ENCODE measurements around the gene SEZ6. TPM values are rescaled to one million over a fixed set of nuclear protein-coding genes. Genes with fewer than 3 reads are reported as not detected.

Gene SEZ6
- not detected for total RNA-seq

- Mint-ChIP-seq H3K27ac (no peak within 1 kb of the TSS), H3K27me3 (peaks cover 49% of the 10 kb centered on the region), H3K9me3 (ENCODE audit: low read depth) (no peaks in the 10 kb centered on the region), H3K36me3 (ENCODE audit: low read depth) (no peaks in the 10 kb centered on the region), H3K4me3 (no peak within 1 kb of the TSS), H3K4me1 (peaks cover 2% of the 10 kb centered on the region)
- DNase-seq (peak; percentile 88), ATAC-seq (peak; percentile 90)
- intact Hi-C loops (cut with DNase I, micrococcal nuclease): no loop called here
- ChIA-PET CTCF (interaction anchor here (1.7 to 2.2 kb wide), 2 partner anchors 40 to 111 kb away, joined by 5 to 8 read pairs; no protein-coding TSS in a partner anchor), POLR2A (no interaction called here)
Observed at GRCh38 chr17:29005936-29006511, at the start of gene SEZ6. TSS of gene SEZ6 (minus strand) at chr17:29006033. CDS start at chr17:29005869, 164 bp downstream.

- intact Hi-C loops (cut with DNase I, micrococcal nuclease): no loop called here
- H3K36me3 Mint-ChIP-seq (ENCODE audit: low read depth): no peaks in the 10 kb centered on the region
- no peak overlapping the region for H3K4me3 Mint-ChIP-seq
- no peak for DNase-seq
- CTCF ChIA-PET: no interaction called here
- peaks cover 7% of the 10 kb centered on the region for H3K4me1 Mint-ChIP-seq
- POLR2A ChIA-PET: no interaction called here
- no peak for ATAC-seq
- no peaks in the 10 kb centered on the region for H3K27me3 Mint-ChIP-seq
- no peak overlapping the region for H3K27ac Mint-ChIP-seq
- no peaks in the 10 kb centered on the region for H3K9me3 Mint-ChIP-seq (ENCODE audit: low read depth)
Observed at GRCh38 chr17:29054835-29055234, 49.0 kb upstream of the SEZ6 start.

- Mint-ChIP-seq H3K4me3 (no peak overlapping the region), H3K36me3 (ENCODE audit: low read depth) (no peaks in the 10 kb centered on the region), H3K27ac (no peak overlapping the region), H3K9me3 (ENCODE audit: low read depth) (no peaks in the 10 kb centered on the region), H3K4me1 (peaks cover 6% of the 10 kb centered on the region), H3K27me3 (peaks cover 2% of the 10 kb centered on the region)
- intact Hi-C loops (cut with DNase I, micrococcal nuclease): no loop called here
- ATAC-seq (no peak), DNase-seq (no peak)
- ChIA-PET CTCF (no interaction called here), POLR2A (no interaction called here)
Observed at GRCh38 chr17:29051731-29052130, 45.9 kb upstream of the SEZ6 start.

GRCh38 chr17:29051194-29051593 lies 45.4 kb upstream of the SEZ6 start:
- CTCF ChIA-PET: interaction anchor here (0.7 kb wide), 1 partner anchor 21 kb away, joined by 3 read pairs; no protein-coding TSS in a partner anchor
- intact Hi-C loops (cut with DNase I, micrococcal nuclease): no loop called here

GRCh38 chr17:29050176-29050575 lies 44.3 kb upstream of the SEZ6 start:
- H3K27ac Mint-ChIP-seq: no peak overlapping the region

More at GRCh38 chr17:29051194-29051593, 45.4 kb upstream of the SEZ6 start:
- Mint-ChIP-seq H3K36me3 (ENCODE audit: low read depth) (no peaks in the 10 kb centered on the region), H3K4me3 (no peak overlapping the region), H3K9me3 (ENCODE audit: low read depth) (no peaks in the 10 kb centered on the region), H3K4me1 (peaks cover 6% of the 10 kb centered on the region), H3K27me3 (peaks cover 5% of the 10 kb centered on the region), H3K27ac (no peak overlapping the region)
- ATAC-seq (no peak), DNase-seq (no peak)
- POLR2A ChIA-PET: no interaction called here

GRCh38 chr17:29049541-29050145 lies 43.8 kb upstream of the SEZ6 start:
- H3K9me3 Mint-ChIP-seq (ENCODE audit: low read depth): no peaks in the 10 kb centered on the region
- peaks cover 6% of the 10 kb centered on the region for H3K4me1 Mint-ChIP-seq
- H3K4me3 Mint-ChIP-seq: no peak overlapping the region
- POLR2A ChIA-PET: no interaction called here
- no peaks in the 10 kb centered on the region for H3K36me3 Mint-ChIP-seq (ENCODE audit: low read depth)
- peaks cover 5% of the 10 kb centered on the region for H3K27me3 Mint-ChIP-seq
- CTCF ChIA-PET: interaction anchor here (1.1 to 1.8 kb wide), 2 partner anchors 84 to 170 kb away, joined by 3 to 7 read pairs; no protein-coding TSS in a partner anchor
- DNase-seq (no peak), ATAC-seq (no peak)
- intact Hi-C loops (cut with DNase I, micrococcal nuclease): no loop called here
- H3K27ac Mint-ChIP-seq: no peak overlapping the region

More at GRCh38 chr17:29050176-29050575, 44.3 kb upstream of the SEZ6 start:
- ChIA-PET POLR2A (no interaction called here), CTCF (no interaction called here)
- Mint-ChIP-seq H3K4me1 (peaks cover 6% of the 10 kb centered on the region), H3K9me3 (ENCODE audit: low read depth) (no peaks in the 10 kb centered on the region), H3K27me3 (peaks cover 5% of the 10 kb centered on the region), H3K36me3 (ENCODE audit: low read depth) (no peaks in the 10 kb centered on the region), H3K4me3 (no peak overlapping the region)
- no peak for DNase-seq
- intact Hi-C loops (cut with DNase I, micrococcal nuclease): no loop called here
- no peak for ATAC-seq

- Mint-ChIP-seq H3K4me1 (peaks cover 6% of the 10 kb centered on the region), H3K9me3 (ENCODE audit: low read depth) (no peaks in the 10 kb centered on the region), H3K36me3 (ENCODE audit: low read depth) (no peaks in the 10 kb centered on the region), H3K27ac (no peak overlapping the region), H3K27me3 (peaks cover 5% of the 10 kb centered on the region), H3K4me3 (no peak overlapping the region)
- CTCF ChIA-PET: interaction anchor here (0.7 to 1.8 kb wide), 6 partner anchors 41 to 171 kb away, joined by 3 to 7 read pairs (median 4); no protein-coding TSS in a partner anchor
- intact Hi-C loops (cut with DNase I, micrococcal nuclease): no loop called here
- POLR2A ChIA-PET: interaction anchor here (0.6 kb wide), 1 partner anchor 9 kb away, joined by 3 read pairs; no protein-coding TSS in a partner anchor
- peak; percentile 36 for ATAC-seq
- DNase-seq: peak; percentile 14
Observed at GRCh38 chr17:29048440-29049368, 42.9 kb upstream of the SEZ6 start.

- ATAC-seq: no peak
Observed at GRCh38 chr17:29046473-29046839, 40.6 kb upstream of the SEZ6 start.

GRCh38 chr17:29045734-29046472 lies 40.1 kb upstream of the SEZ6 start:
- Mint-ChIP-seq H3K4me3 (no peak overlapping the region), H3K27me3 (peaks cover 5% of the 10 kb centered on the region), H3K27ac (no peak overlapping the region), H3K4me1 (peaks cover 7% of the 10 kb centered on the region), H3K36me3 (ENCODE audit: low read depth) (no peaks in the 10 kb centered on the region), H3K9me3 (ENCODE audit: low read depth) (no peaks in the 10 kb centered on the region)
- POLR2A ChIA-PET: no interaction called here
- no peak for DNase-seq
- intact Hi-C loops (cut with DNase I, micrococcal nuclease): no loop called here
- ATAC-seq: no peak
- CTCF ChIA-PET: interaction anchor here (1.1 kb wide), 1 partner anchor 71 kb away, joined by 4 read pairs; no protein-coding TSS in a partner anchor

More at GRCh38 chr17:29046473-29046839, 40.6 kb upstream of the SEZ6 start:
- Mint-ChIP-seq H3K4me3 (no peak overlapping the region), H3K27me3 (peaks cover 5% of the 10 kb centered on the region), H3K27ac (no peak overlapping the region), H3K4me1 (peaks cover 7% of the 10 kb centered on the region), H3K36me3 (ENCODE audit: low read depth) (no peaks in the 10 kb centered on the region), H3K9me3 (ENCODE audit: low read depth) (no peaks in the 10 kb centered on the region)
- CTCF ChIA-PET: interaction anchor here (1.1 kb wide), 1 partner anchor 71 kb away, joined by 4 read pairs; no protein-coding TSS in a partner anchor
- no peak for DNase-seq
- intact Hi-C loops (cut with DNase I, micrococcal nuclease): no loop called here
- POLR2A ChIA-PET: no interaction called here

GRCh38 chr17:29045026-29045425 lies 39.2 kb upstream of the SEZ6 start:
- no peaks in the 10 kb centered on the region for H3K9me3 Mint-ChIP-seq (ENCODE audit: low read depth)
- H3K4me1 Mint-ChIP-seq: peaks cover 7% of the 10 kb centered on the region
- ATAC-seq (no peak), DNase-seq (no peak)
- no peak overlapping the region for H3K27ac Mint-ChIP-seq
- H3K4me3 Mint-ChIP-seq: no peak overlapping the region
- ChIA-PET CTCF (interaction anchor here (0.5 to 0.8 kb wide), 2 partner anchors 26 to 176 kb away, joined by 3 to 5 read pairs; no protein-coding TSS in a partner anchor), POLR2A (interaction anchor here (0.6 kb wide), 1 partner anchor 92 kb away, joined by 3 read pairs; no protein-coding TSS in a partner anchor)
- peaks cover 5% of the 10 kb centered on the region for H3K27me3 Mint-ChIP-seq
- no peaks in the 10 kb centered on the region for H3K36me3 Mint-ChIP-seq (ENCODE audit: low read depth)
- intact Hi-C loops (cut with DNase I, micrococcal nuclease): no loop called here
